Measurements from ENCODE around the gene RHOC.

GRCh38 chr1:112715264-112716053, 8.5 kb upstream of the RHOC start, which contains the start of gene PPM1J:
- TF ChIP-seq CTCF (conservative IDR thresholded peaks at IDR 0.05; ENCODE audit: low read length) = no peak
- TF ChIP-seq EZH2phosphoT487 (IDR thresholded peaks at IDR 0.05; ENCODE audit: borderline replicate concordance, low read depth, low read length) = no peak

All from OCI-LY7 (cell line).